ENCODE data around the gene TENM3. TPM values are rescaled to one million over a fixed set of nuclear protein-coding genes. Genes with fewer than 3 reads are reported as not detected.

Gene TENM3
- total RNA-seq, 4 donors from 2014 or later = 5.9 to 61.5 (median 24.6) TPM

DNA sequence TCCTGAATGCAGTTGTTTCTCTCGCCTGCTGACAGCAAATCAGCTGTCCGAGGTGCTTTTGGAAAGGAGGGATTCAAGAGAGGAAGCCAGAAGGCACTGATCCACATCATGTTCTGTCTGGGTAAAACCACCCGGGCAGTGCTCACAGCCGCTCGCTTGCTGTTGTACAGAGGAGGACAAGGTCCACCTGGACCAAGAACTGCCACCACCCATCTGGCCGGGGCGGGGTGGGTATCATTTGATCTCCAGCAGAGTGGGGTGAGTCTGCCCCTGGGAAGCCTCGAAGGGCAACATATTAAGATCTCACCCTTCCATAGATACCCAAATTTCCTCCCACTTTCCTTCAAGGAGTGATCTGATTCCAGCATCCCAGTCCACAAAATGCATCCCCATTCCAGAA, 560.9 kb downstream of the TENM3 start:
- intact Hi-C loops (cut with DNase I; ENCODE audit: low total_unique reads) = no loop called here
- TF ChIP-seq CTCF (IDR thresholded peaks at IDR 0.05) (no peak), POLR2A (IDR thresholded peaks at IDR 0.05) (no peak)
- Histone ChIP-seq H3K9me3 (no peaks in the 10 kb centered on the region), H3K27ac (no peak overlapping the region), H3K27me3 (no peaks in the 10 kb centered on the region), H3K36me3 (no peaks in the 10 kb centered on the region), H3K4me3 (no peak overlapping the region), H3K4me1 (no peaks in the 10 kb centered on the region)
- DNase-seq = no peak

DNA sequence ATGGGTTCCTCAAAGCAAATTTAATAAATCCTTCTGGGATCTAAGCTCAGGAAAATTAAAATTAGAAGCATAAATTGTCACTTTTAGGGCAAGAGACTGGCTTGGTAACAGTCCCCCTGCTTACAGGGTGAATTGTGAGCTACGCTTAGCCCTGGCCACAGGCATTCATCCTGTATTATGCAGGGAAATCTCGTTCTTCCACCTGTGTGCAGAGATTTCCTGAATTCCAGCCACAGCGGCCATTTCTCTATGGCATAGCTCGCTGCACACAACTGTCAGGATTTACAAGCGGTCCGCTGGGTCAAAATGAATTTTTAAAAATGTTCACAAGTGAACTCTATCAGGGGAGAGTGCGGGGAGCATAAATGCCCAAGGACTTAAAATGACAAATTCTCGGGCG, 562.1 kb downstream of the TENM3 start:
- no peaks in the 10 kb centered on the region for H3K9me3 ChIP-seq
- intact Hi-C loops (cut with DNase I; ENCODE audit: low total_unique reads) = no loop called here
- no peaks in the 10 kb centered on the region for H3K36me3 ChIP-seq
- no peak overlapping the region for H3K27ac ChIP-seq
- no peak overlapping the region for H3K4me3 ChIP-seq
- no peaks in the 10 kb centered on the region for H3K27me3 ChIP-seq
- no peaks in the 10 kb centered on the region for H3K4me1 ChIP-seq
- DNase-seq = no peak
- TF ChIP-seq CTCF (IDR thresholded peaks at IDR 0.05) (no peak), POLR2A (IDR thresholded peaks at IDR 0.05) (no peak)

GRCh38 chr4:182805750-182806149, 562.5 kb downstream of the TENM3 start:
- Histone ChIP-seq H3K4me1 (no peaks in the 10 kb centered on the region), H3K9me3 (no peaks in the 10 kb centered on the region), H3K27ac (no peak overlapping the region), H3K36me3 (no peaks in the 10 kb centered on the region), H3K27me3 (no peaks in the 10 kb centered on the region), H3K4me3 (no peak overlapping the region)
- intact Hi-C loops (cut with DNase I; ENCODE audit: low total_unique reads) = no loop called here
- TF ChIP-seq CTCF (IDR thresholded peaks at IDR 0.05) (no peak), POLR2A (IDR thresholded peaks at IDR 0.05) (no peak)
- DNase-seq = no peak

DNA sequence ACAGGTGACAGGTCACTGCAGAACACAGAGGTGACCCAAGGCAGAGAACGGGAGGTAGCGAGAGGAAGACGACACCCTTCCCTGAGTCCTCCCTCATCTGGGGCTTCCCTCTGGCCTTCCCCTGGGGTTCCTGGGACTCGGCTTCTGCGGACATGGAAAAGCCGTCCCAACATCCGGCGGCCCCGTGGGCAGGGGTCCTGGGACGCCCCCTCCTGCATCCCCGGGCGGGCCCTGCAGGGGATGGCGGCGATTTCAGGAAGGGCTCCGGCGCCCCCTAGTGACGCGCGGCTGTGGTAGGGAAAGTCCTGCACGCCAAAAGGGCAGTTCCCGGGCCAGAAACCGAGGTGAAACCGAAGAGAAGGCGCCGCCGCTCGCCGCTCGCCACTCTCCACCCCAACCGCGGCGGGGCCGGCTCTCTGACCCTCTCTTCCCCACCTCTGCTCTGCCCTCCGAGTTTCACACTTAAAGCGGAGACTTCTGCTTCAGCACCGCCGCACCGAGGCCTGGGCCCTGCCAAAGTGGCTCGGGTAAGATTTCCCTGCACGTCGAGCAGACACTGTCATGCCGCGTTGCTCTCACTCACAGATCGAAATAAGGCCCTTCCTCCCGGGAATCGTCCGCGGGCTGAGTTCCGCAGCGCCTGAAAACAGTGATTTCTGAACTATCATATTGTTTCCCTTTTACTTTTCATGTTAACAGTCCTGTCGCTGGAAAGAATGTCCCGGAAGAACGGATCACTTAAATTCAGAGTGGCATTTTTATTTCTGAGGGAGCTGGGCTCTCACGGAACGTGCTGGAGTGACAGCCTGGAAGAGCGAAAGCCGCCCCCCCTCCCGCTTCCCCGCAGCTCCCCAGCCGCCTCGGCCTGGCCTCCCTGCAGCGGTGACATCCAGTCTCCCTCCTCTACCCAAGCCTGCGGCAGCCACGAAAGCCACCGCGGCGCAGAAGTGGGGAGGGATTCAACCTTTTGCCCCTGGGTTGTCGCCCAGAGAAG, 563.4 kb downstream of the TENM3 start:
- H3K4me3 ChIP-seq = peak overlapping the region; percentile 38 to 43
- H3K36me3 ChIP-seq = no peaks in the 10 kb centered on the region
- no peaks in the 10 kb centered on the region for H3K4me1 ChIP-seq
- no peaks in the 10 kb centered on the region for H3K9me3 ChIP-seq
- intact Hi-C loops (cut with DNase I; ENCODE audit: low total_unique reads) = no loop called here
- no peak overlapping the region for H3K27ac ChIP-seq
- TF ChIP-seq POLR2A (IDR thresholded peaks at IDR 0.05) (no peak), CTCF (IDR thresholded peaks at IDR 0.05) (peak; percentile 67 to 81 (median 80))
- H3K27me3 ChIP-seq = no peaks in the 10 kb centered on the region
- DNase-seq = peak; percentile 52 to 73

DNA sequence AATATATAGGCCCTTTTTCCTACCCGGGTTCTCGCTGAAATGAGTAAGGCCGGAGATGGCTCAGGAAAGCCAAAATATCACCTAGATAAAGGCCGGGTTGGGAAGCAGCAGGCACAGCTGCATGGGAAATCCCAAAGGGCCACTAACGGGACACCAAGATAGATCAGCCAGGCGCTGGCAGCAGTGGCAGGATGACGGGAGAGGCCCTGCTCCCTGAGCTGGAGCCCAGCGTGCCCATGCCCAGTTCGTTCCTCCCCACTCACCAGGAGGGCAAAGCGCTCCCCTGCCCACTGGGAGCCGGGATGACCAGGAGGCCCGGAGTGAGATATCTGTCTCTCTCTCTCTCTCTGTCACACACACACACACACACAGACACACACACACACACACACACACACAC, 564.1 kb downstream of the TENM3 start:
- no peak for TF ChIP-seq CTCF (IDR thresholded peaks at IDR 0.05)
- TF ChIP-seq POLR2A (IDR thresholded peaks at IDR 0.05) = no peak
- Histone ChIP-seq H3K36me3 (no peaks in the 10 kb centered on the region), H3K27me3 (no peaks in the 10 kb centered on the region), H3K4me1 (no peaks in the 10 kb centered on the region), H3K27ac (no peak overlapping the region), H3K4me3 (peak overlapping the region in 1 of 2 donors; percentile 38), H3K9me3 (no peaks in the 10 kb centered on the region)
- intact Hi-C loops (cut with DNase I; ENCODE audit: low total_unique reads) = no loop called here
- no peak for DNase-seq

Measured in uterus (tissue), 4 donors.